Activated CD8-positive, alpha-beta T cell treated with anti-CD3 and anti-CD28 coated beads for 36 hours (primary cell): ENCODE data around the gene KCNMA1. TPM values are rescaled to one million over a fixed set of nuclear protein-coding genes. Genes with fewer than 3 reads are reported as not detected.

Experiments
- ATAC-seq: fragments of 200-7000 bp; cut with Tn5 transposase; one replicate; pipeline ENCODE4 v1.10.0; 2021; ENCODE audit warnings: mild to moderate bottlenecking, moderate library complexity
- CTCF ChIA-PET: fragments of 350-600 bp; sonication (Branson Sonifier 250); formaldehyde crosslinking; loops from one replicate; lab custom pipeline; 2021; ENCODE audit warnings: antibody characterized with exemption; lab: Charles Lee
- POLR2A ChIA-PET: fragments of 350-600 bp; sonication (Branson Sonifier 250); formaldehyde crosslinking; loops from one replicate; lab custom pipeline; 2021; ENCODE audit warnings: antibody characterized with exemption; lab: Charles Lee
- DNase-seq: peaks from one replicate; pipeline ENCODE4 v3.0.0-alpha.2; 2020
- H3K27ac Mint-ChIP-seq: one replicate; pipeline ENCODE4 v1.8.0; 2021; ENCODE audit warnings: mild to moderate bottlenecking, mixed read lengths
- H3K27me3 Mint-ChIP-seq: one replicate; pipeline ENCODE4 v1.8.0; 2021; ENCODE audit warnings: mixed read lengths
- H3K36me3 Mint-ChIP-seq: one replicate; pipeline ENCODE4 v1.8.0; 2021; ENCODE audit warnings: low read depth, mixed read lengths
- H3K4me1 Mint-ChIP-seq: one replicate; pipeline ENCODE4 v1.8.0; 2021; ENCODE audit warnings: low read depth, mixed read lengths
- H3K4me3 Mint-ChIP-seq: one replicate; pipeline ENCODE4 v1.8.0; 2021; ENCODE audit warnings: mild to moderate bottlenecking, moderate library complexity, mixed read lengths
- H3K9me3 Mint-ChIP-seq: one replicate; pipeline ENCODE4 v1.8.0; 2021; ENCODE audit warnings: mixed read lengths
- CTCF ChIP-seq: fragments of 200-600 bp; IDR thresholded peaks from one replicate; pipeline ENCODE4 v1.8.0; 2022; ENCODE audit warnings: antibody characterized with exemption, mild to moderate bottlenecking
- intact Hi-C: fragments of 100-400 bp; cut with micrococcal nuclease; formaldehyde crosslinking; loops from one replicate; pipeline ENCODE4 v1.10.0; 2022
- total RNA-seq, 2 experiments: library from RNA; stranded (reverse); gene quantifications; one replicate each; pipeline ENCODE4 v1.2.3, GENCODE V29; 2021

Gene KCNMA1
- total RNA-seq, 2 experiments from 2014 or later: 0.18 TPM; not detected in 1

GRCh38 chr10:77527839-77528238 lies 109.8 kb downstream of the KCNMA1 start:
- ChIA-PET POLR2A (no interaction called here), CTCF (no interaction called here)
- intact Hi-C loops: no loop called here

GRCh38 chr10:77526868-77527617 lies 110.6 kb downstream of the KCNMA1 start:
- DNase-seq: no peak
- Mint-ChIP-seq H3K4me3 (no peak overlapping the region), H3K36me3 (no peaks in the 10 kb centered on the region), H3K27ac (no peak overlapping the region), H3K9me3 (no peaks in the 10 kb centered on the region), H3K27me3 (peaks cover 6% of the 10 kb centered on the region), H3K4me1 (no peaks in the 10 kb centered on the region)
- ChIA-PET CTCF (no interaction called here), POLR2A (no interaction called here)
- no peak for ATAC-seq
- intact Hi-C loops: no loop called here
- TF ChIP-seq CTCF: no peak

More at GRCh38 chr10:77527839-77528238, 109.8 kb downstream of the KCNMA1 start:
- no peak overlapping the region for H3K27ac Mint-ChIP-seq
- TF ChIP-seq CTCF: no peak
- ATAC-seq (no peak), DNase-seq (no peak)
- no peaks in the 10 kb centered on the region for H3K4me1 Mint-ChIP-seq
- no peaks in the 10 kb centered on the region for H3K36me3 Mint-ChIP-seq
- no peaks in the 10 kb centered on the region for H3K9me3 Mint-ChIP-seq
- no peak overlapping the region for H3K4me3 Mint-ChIP-seq
- H3K27me3 Mint-ChIP-seq: peaks cover 8% of the 10 kb centered on the region

GRCh38 chr10:77524281-77524711 lies 113.3 kb downstream of the KCNMA1 start:
- Mint-ChIP-seq H3K27ac (no peak overlapping the region), H3K9me3 (no peaks in the 10 kb centered on the region), H3K36me3 (no peaks in the 10 kb centered on the region), H3K4me3 (no peak overlapping the region), H3K4me1 (no peaks in the 10 kb centered on the region), H3K27me3 (peaks cover 3% of the 10 kb centered on the region)
- intact Hi-C loops: no loop called here
- ATAC-seq (no peak), DNase-seq (no peak)
- ChIA-PET POLR2A (no interaction called here), CTCF (interaction anchor here (1.4 kb wide), 1 partner anchor 187 kb away, joined by 3 read pairs; no protein-coding TSS in a partner anchor)
- no peak for TF ChIP-seq CTCF

- peaks cover 2% of the 10 kb centered on the region for H3K27me3 Mint-ChIP-seq
- ATAC-seq: no peak
- H3K4me3 Mint-ChIP-seq: no peak overlapping the region
- H3K27ac Mint-ChIP-seq: no peak overlapping the region
- H3K4me1 Mint-ChIP-seq: no peaks in the 10 kb centered on the region
- H3K9me3 Mint-ChIP-seq: no peaks in the 10 kb centered on the region
- POLR2A ChIA-PET: interaction anchor here (0.7 to 1.0 kb wide), 2 partner anchors 11 to 21 kb away, joined by 3 read pairs; no protein-coding TSS in a partner anchor
- no peaks in the 10 kb centered on the region for H3K36me3 Mint-ChIP-seq
- CTCF ChIA-PET: no interaction called here
- no peak for DNase-seq
- intact Hi-C loops: no loop called here
- TF ChIP-seq CTCF: no peak
Observed at GRCh38 chr10:77522268-77522809, 115.3 kb downstream of the KCNMA1 start.

- CTCF ChIA-PET: no interaction called here
- TF ChIP-seq CTCF: no peak
Observed at GRCh38 chr10:77520995-77521394, 116.6 kb downstream of the KCNMA1 start.

More at GRCh38 chr10:77520995-77521394, 116.6 kb downstream of the KCNMA1 start:
- no peaks in the 10 kb centered on the region for H3K4me1 Mint-ChIP-seq
- POLR2A ChIA-PET: no interaction called here
- ATAC-seq: no peak
- H3K27ac Mint-ChIP-seq: no peak overlapping the region
- peaks cover 2% of the 10 kb centered on the region for H3K27me3 Mint-ChIP-seq
- DNase-seq: no peak
- H3K9me3 Mint-ChIP-seq: no peaks in the 10 kb centered on the region
- H3K4me3 Mint-ChIP-seq: no peak overlapping the region
- H3K36me3 Mint-ChIP-seq: no peaks in the 10 kb centered on the region
- intact Hi-C loops: no loop called here
